GM12874 (cell line): ENCODE results near the gene RND2.

Source experiments
- CTCF ChIP-seq: IDR thresholded peaks from 2 replicates; pipeline ENCODE4 v1.5.1; 2011; ENCODE audit warnings: low read depth, mild to moderate bottlenecking, control low read depth, low read length, moderate library complexity; ENCODE audit not compliant: insufficient read depth

RND2 gene

DNA sequence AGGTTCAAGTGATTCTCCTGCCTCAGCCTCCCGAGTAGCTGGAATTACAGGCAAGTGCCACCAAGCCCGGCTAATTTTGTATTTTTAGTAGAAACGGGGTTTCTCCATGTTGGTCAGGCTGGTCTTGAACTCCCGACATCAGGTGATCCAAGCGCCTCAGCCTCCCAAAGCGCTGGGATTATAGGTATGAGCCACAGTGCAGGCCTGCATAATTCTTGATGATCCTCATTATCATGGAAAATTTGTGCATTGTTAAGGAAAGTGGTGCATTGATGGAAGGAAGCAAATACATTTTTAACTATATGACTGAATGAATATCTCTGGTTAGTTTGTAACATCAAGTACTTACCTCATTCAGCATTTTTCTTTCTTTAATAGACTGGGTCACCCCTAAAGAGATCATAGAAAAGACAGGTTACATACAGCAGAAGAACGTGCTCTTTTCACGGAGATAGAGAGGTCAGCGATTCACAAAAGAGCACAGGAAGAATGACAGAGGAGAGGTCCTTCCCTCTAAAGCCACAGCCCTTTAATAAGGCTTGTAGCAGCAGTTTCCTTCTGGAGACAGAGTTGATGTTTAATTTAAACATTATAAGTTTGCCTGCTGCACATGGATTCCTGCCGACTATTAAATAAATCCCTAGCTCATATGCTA is 38.1 kb downstream of the RND2 start:
- TF ChIP-seq CTCF = no peak

DNA sequence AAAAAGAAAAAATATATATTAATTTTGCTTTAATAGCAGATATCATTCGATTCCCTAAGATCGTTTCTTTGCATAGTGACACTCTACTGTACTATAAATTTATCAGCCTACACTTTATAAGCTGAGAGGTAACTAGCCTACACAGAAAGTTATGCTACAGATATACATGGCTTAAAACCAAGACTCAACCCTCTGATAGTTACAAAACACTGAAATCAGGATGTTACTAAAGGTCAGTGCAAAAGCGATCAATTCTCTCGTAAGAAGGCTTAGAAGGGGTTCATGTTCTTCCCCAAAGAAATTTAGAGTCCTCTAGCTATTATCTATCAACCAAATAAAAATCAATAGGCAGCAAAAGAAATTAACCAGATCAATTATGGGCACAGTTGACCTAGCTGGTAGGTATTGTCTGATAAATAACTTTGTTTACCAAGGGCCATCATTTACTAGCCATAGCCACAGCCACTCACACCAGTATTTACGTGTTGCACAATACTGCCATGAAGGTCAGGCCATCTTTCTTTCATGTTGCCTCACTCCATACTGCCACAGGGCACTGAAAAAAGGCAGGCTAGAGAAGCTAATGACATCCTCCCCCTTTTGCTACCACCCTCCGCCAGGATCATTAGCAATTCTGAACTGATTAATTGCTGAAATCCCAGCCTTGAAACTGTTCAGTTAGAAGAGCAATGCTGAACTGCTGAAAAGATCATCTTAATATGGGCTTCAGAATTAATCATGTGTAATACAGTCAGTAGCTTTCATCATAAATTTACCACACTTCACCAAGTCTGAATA is 43.7 kb downstream of the RND2 start:
- TF ChIP-seq CTCF = no peak

GRCh38 chr17:43069368-43069898 is 44.4 kb downstream of the RND2 start:
- TF ChIP-seq CTCF = no peak

DNA sequence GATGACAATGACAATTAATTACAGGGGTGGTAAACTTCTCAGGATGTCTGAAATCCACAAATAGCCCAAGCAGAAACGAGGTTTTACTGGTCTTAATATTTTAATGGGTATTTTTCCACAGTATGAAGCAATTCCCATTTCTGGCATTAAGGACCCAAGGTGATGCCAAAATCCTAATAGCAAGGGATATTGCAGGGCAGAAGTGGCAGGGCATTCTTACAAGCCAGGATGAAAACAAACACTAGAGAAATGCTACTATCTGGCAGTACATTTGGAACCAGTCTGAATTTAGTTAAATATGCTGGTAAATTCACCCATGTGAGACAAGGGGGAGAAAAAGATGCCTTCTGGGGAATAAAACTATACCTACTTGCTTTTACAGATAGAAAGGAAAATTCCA is 45.2 kb downstream of the RND2 start:
- TF ChIP-seq CTCF = no peak

GRCh38 chr17:43070872-43071271 is 45.8 kb downstream of the RND2 start:
- no peak for TF ChIP-seq CTCF

DNA sequence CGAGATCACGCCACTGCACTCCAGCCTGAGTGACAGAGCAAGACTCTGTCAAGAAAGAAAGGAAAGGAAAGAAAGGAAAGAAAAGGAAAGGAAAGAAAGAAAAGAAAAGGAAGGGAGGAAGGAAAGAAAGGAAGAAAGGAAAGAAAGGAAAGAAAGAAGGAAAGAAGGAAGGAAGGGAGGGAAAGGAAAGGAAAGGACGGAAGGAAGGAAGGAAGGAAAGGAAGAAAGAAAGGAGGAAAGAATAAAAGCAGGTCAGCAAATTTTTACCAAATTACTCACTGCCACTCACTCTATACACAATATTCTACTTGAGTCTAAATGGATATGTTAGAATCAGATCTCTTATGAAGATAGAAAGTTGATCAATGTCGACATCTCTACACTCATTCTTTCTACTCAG is 49.8 kb downstream of the RND2 start:
- TF ChIP-seq CTCF = no peak

DNA sequence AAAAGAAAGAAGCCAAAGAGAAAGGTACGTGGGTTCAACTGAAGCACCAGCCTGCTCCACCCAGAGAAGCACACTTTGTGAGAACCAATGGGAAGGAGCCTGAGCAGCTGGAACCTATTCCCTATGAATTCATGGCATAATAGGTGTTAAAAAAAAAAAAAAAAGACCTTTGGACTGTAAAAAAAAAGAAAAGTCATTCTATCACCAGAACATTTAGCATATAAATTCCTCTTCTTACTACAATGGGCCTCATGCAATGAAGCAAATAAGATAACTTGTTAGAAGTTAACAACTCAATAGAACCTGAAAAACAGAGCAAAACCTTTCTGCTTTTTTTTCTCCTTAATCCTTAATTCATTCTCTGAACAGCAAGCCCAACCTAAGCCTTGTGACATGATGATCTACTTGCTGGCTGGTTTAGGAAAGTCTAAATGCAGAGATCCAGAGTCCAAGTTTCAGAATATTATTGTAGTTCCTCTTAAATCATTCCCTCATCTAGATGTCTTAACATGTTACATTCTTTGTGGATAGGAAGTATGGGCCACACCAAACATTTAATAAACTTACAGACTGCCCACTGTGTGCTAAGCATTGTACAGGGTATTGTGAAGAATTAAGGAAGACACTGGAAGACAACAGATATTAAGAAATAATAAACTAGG is 54.7 kb downstream of the RND2 start:
- no peak for TF ChIP-seq CTCF
